ENCODE data around the gene ABCC2.
"Not testable (repeated sequence)": the region's sequence is repeated elsewhere in the genome, so short reads cannot be mapped to it uniquely, and the experiment has no call there.

The ABCC2 gene

GRCh38 chr10:99809931-99810615 lies 27.6 kb downstream of the ABCC2 start:
- DNase-seq: no peak

- DNase-seq: no peak
Observed at GRCh38 chr10:99812177-99812576, 29.7 kb downstream of the ABCC2 start.

GRCh38 chr10:99814143-99814542 lies 31.7 kb downstream of the ABCC2 start:
- no peak for DNase-seq

GRCh38 chr10:99815621-99816020 lies 33.2 kb downstream of the ABCC2 start:
- DNase-seq: no peak

GRCh38 chr10:99827936-99828335 lies 45.5 kb downstream of the ABCC2 start:
- no peak for DNase-seq

GRCh38 chr10:99828464-99828863 lies 46.0 kb downstream of the ABCC2 start:
- no peak for DNase-seq

- DNase-seq: no peak
Observed at GRCh38 chr10:99832439-99832838, 50.0 kb downstream of the ABCC2 start.

- peak; percentile 88 for DNase-seq
Observed at GRCh38 chr10:99834410-99834809, 52.0 kb downstream of the ABCC2 start.

- no peak for DNase-seq
Observed at GRCh38 chr10:99835947-99836346, 53.5 kb downstream of the ABCC2 start.

GRCh38 chr10:99836711-99837110 lies 54.3 kb downstream of the ABCC2 start:
- DNase-seq: no peak

GRCh38 chr10:99840859-99841258 lies 58.4 kb downstream of the ABCC2 start:
- not testable (repeated sequence) for DNase-seq

- no peak for DNase-seq
Observed at GRCh38 chr10:99841746-99842145, 59.3 kb downstream of the ABCC2 start.

- DNase-seq: no peak
Observed at GRCh38 chr10:99843310-99843709, 60.9 kb downstream of the ABCC2 start.

- no peak for DNase-seq
Observed at GRCh38 chr10:99844433-99844955, 62.1 kb downstream of the ABCC2 start.

GRCh38 chr10:99845837-99846382 lies 63.5 kb downstream of the ABCC2 start:
- peak; percentile 82 for DNase-seq

- no peak for DNase-seq
Observed at GRCh38 chr10:99849057-99849456, 66.6 kb downstream of the ABCC2 start.

- DNase-seq: no peak
Observed at GRCh38 chr10:99849536-99849935, 67.1 kb downstream of the ABCC2 start.

GRCh38 chr10:99850021-99850766 lies 67.8 kb downstream of the ABCC2 start:
- no peak for DNase-seq

- no peak for DNase-seq
Observed at GRCh38 chr10:99850767-99851340, 68.4 kb downstream of the ABCC2 start.

- no peak for DNase-seq
Observed at GRCh38 chr10:99851825-99852224, 69.4 kb downstream of the ABCC2 start.

GRCh38 chr10:99852481-99853213 lies 70.2 kb downstream of the ABCC2 start:
- no peak for DNase-seq

- DNase-seq: no peak
Observed at GRCh38 chr10:99853655-99854054, 71.2 kb downstream of the ABCC2 start.

GRCh38 chr10:99854860-99855259 lies 72.4 kb downstream of the ABCC2 start:
- no peak for DNase-seq

Data from kidney glomerular epithelial cell (primary cell).